Measurements from ENCODE around the gene ADAMTS16. TPM values are rescaled to one million over a fixed set of nuclear protein-coding genes. Genes with fewer than 3 reads are reported as not detected.
A peak's percentile ranks its signal among the peaks of the same experiment; 100 is the strongest.

ADAMTS16 gene
- total RNA-seq, 1 donor, result 0.27 TPM

GRCh38 chr5:5335107-5335506 is 195.0 kb downstream of the ADAMTS16 start:
- DNase-seq (ENCODE audit: low read depth), result peak; percentile 22
- H3K4me3 ChIP-seq (ENCODE audit: low read depth, low read length), result no peak overlapping the region
- TF ChIP-seq, protein P1, sequence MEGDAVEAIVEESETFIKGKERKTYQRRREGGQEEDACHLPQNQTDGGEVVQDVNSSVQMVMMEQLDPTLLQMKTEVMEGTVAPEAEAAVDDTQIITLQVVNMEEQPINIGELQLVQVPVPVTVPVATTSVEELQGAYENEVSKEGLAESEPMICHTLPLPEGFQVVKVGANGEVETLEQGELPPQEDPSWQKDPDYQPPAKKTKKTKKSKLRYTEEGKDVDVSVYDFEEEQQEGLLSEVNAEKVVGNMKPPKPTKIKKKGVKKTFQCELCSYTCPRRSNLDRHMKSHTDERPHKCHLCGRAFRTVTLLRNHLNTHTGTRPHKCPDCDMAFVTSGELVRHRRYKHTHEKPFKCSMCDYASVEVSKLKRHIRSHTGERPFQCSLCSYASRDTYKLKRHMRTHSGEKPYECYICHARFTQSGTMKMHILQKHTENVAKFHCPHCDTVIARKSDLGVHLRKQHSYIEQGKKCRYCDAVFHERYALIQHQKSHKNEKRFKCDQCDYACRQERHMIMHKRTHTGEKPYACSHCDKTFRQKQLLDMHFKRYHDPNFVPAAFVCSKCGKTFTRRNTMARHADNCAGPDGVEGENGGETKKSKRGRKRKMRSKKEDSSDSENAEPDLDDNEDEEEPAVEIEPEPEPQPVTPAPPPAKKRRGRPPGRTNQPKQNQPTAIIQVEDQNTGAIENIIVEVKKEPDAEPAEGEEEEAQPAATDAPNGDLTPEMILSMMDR (IDR thresholded peaks at IDR 0.05; ENCODE audit: insufficient read depth, low read length), result no peak

DNA sequence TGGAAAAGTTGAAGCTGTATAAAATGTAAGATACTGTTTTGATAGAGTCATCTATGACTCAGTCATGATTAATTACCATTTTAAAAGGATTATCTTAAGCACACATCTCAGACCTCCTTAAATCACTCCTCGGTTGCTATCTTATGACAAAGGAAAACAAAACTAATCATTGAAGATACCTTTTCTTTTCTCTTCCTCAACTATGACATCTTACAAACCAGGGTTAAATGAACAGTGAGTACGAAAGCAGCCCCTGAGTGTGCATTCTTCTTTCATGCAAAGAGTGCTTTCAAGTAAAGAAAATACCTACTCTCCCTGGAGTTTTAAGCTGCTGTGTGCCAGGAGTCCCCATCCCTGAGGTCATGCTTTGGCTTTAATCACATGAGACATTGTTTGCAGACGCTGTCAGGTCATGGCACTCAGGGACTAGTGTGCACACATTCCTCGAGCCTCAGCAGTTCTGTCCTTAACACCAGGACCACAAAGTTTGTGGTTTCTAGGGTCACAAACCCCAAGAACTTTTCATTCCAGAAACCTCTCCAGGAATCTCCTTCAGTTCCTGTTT is 195.7 kb downstream of the ADAMTS16 start:
- no peak overlapping the region for H3K4me3 ChIP-seq (ENCODE audit: low read depth, low read length)
- DNase-seq (ENCODE audit: low read depth), result peak; percentile 76
- TF ChIP-seq, protein P1 (IDR thresholded peaks at IDR 0.05; ENCODE audit: insufficient read depth, low read length), result no peak

- no peak overlapping the region for H3K4me3 ChIP-seq (ENCODE audit: low read depth, low read length)
- TF ChIP-seq, protein P1 (IDR thresholded peaks at IDR 0.05; ENCODE audit: insufficient read depth, low read length), result no peak
- no peak for DNase-seq (ENCODE audit: low read depth)
Observed at GRCh38 chr5:5339257-5339656, 199.1 kb downstream of the ADAMTS16 start.

- TF ChIP-seq, protein P1 (IDR thresholded peaks at IDR 0.05; ENCODE audit: insufficient read depth, low read length), result peak; percentile 59
- no peak overlapping the region for H3K4me3 ChIP-seq (ENCODE audit: low read depth, low read length)
- DNase-seq (ENCODE audit: low read depth), result peak; percentile 90
Observed at GRCh38 chr5:5340206-5340729, 200.1 kb downstream of the ADAMTS16 start.

DNA sequence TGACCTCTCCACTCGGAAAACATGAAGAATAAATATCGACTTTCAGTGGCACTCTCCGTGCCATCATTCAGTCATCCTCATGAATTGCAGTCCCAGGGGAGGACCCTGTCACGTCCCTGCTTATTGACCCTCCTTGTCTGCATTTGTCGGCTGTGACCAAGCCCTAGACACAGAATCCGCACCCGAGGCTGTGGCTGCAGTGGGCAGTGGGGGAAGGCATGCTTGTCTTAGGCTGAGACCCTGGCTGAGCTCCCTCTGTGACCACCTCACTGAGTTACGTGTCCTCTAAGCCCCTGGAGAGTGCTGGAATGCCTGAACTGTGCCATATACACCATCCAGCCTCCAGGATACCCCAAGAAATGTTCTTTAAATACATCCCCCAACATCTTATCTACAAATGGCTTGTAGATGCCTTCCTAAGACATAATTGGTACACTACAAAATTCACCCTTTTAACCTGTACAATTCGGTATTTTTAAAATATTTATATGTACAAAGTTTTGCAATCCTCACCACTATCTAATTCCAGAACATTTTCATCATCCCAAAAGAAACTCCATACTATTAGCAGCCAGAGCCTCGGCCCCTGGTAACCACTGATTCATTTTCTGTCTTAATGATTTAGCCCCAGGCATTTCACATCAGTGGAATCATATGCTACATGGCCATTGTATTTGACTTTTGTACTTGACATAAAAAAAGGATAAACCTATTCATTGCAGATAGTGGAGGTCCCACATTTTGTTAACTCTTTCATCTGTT is 201.6 kb downstream of the ADAMTS16 start:
- H3K4me3 ChIP-seq (ENCODE audit: low read depth, low read length), result no peak overlapping the region
- peak; percentile 53 for DNase-seq (ENCODE audit: low read depth)
- TF ChIP-seq, protein P1 (IDR thresholded peaks at IDR 0.05; ENCODE audit: insufficient read depth, low read length), result no peak

- H3K4me3 ChIP-seq (ENCODE audit: low read depth, low read length), result no peak overlapping the region
- TF ChIP-seq, protein P1 (IDR thresholded peaks at IDR 0.05; ENCODE audit: insufficient read depth, low read length), result no peak
- peak; percentile 70 for DNase-seq (ENCODE audit: low read depth)
Observed at GRCh38 chr5:5342784-5343183, 202.7 kb downstream of the ADAMTS16 start.
